Measurements from ENCODE around the gene RNF175.

Gene RNF175

DNA sequence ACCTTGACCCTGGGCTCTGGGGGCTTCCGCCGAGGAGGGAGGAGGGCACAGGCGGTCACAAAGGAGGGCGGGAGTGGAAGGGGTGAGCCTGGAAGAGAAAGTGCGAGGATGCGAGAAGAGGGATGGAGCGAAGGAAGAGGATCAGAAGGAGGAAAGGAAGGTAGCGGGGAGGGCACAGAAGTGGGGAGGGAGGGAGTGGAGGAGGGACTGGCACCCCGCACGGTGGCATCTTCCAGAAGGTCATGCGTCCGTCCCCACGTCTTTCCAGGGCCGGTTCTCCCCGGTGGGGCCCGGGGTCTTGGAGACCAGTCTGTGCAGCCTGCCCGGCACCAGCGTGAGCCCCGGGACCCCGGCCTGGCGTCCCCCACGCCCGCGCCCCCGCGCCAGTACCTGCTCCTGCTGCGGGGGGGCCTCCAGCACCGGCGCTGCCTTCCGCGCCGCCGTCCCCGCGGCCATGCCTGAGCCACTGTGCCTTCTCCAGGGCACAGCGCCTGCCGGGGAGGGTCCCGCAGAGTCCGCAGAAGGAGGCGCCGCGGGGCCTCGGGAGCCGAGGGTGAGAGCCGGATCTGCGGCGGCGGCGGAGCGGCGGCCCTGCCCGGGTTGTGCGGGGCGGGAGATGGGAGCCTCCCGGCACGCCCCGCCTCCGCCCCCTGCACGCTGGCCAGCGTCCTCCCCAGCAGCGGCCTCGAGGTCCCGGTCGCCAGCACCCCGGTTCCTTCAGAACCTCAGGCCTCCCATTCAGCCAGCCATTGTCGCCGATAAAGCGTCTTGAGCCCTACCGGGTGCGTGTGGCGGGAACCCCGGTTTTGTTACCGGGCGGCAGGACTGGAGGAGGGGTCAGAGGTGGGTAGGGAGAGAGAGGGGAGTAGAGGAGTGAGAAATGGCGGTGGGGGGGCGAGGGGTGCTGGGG, at the start of gene RNF175:
Gene RNF175, minus strand, starts transcription at position 618 of the 910 bp plus-strand sequence. Its CDS starts 162 bp downstream, at position 456.
- DNase-seq, result peak; percentile 29

DNA sequence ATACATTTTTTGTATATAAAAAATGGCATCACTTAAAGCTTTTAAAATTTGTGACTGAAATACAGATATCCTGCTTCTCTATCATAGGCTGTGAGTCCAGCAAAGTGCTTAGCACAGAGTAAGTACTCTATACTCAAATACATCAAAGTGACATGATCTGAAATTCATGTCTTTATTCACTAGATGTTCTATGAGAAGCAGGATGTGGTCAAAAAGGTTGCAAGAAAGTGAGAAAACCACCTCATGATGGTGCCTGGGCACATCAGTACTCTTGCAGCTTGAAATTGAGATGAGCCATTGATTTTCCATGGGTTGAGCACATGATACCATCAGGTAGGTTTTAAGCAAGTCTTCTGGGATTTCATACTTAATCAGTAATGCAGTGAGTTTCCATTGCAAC, 49.5 kb upstream of the RNF175 start:
- DNase-seq, result no peak

DNA sequence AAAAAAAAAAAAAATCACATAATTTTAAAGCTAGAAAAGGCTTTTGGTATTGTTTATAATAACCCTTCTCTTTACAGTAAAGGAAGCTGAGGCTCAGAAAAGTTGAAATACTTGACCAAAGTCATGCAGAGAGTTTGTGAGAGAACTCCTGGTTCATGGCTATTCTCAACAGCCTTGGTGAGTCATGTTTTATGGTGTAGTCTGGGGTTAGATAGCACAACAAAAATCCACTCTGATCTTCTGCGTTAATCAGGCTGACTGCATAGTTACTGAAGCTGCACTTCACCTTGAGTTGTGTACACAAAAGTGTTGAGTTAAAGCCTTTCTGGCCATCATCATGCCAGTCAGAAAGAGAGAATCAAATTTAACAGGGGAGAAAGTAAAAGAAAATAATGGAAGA, 48.4 kb upstream of the RNF175 start:
- DNase-seq, result peak; percentile 65

- no peak for DNase-seq
Observed at GRCh38 chr4:153806073-153806472, 46.2 kb upstream of the RNF175 start.

DNA sequence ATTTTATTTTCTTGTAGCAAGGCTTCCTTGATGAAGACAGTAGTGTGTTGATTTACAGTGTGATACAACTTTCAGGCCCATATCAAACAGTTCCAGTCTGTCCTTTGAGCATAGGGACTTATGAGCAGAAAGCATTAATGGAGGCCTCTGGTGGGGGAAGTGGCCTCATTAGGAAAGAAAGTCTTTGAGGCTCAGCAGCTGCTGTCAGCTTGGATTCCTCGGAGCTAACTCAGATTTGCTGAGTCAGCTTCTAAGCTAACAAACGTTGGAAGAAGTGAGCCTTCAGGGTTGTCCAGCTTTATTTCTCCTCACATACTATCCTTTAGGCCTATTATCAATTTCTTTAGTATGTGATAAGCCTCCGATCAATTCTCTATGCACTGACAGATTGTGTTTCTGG, 44.9 kb upstream of the RNF175 start:
- DNase-seq, result no peak

DNA sequence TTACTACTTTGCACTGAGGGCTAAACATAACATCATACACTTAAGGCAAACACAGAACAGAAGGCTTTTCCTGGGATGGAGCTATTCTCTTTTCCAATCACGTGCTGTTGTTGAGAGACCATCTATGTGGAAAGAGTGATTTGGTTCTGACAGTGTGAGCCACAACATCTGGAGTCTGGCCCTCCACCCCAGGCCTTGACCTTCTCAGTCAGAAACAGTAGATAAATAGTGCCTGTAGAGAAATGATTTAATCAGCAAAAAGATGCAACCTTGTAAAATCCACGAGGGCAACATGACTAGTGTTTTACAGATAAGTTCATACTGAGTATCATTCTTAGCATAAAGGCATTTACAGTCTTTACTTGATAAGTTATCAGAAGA, 39.9 kb upstream of the RNF175 start:
- no peak for DNase-seq

DNA sequence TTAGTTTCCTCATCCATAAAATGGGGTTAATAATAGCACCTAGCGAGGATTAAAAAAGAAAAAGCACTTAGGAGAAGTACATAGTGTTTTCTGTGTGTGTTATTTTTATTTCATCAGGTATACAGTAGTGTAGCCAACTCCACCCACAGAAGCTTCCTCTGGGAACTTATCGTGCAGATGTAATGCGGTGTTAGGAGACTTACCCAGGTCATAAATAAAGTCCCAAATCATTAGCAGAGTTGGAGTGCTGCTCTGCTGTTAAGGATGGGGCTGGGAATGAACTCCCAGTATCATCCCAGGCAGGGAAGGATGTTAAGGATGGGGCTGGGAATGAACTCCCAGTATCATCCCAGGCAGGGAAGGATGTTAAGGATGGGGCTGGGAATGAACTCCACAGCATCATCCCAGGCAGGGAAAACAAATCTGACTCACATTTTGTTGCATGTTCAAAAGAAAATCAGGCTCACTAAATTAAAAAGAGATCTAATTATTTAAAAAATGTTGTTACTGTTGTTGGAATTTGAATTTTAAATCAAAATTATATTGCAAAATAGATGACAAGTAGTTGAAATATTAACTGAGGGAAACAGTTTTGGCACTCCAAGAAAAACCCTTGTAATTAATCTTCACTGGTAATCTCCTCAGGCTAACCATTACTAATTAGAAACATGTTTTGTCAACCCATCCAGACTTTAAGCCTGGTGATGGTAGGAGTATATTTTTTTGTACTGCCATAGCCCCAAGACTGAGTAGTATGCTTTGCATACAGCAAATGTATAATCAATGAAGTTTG, 39.3 kb upstream of the RNF175 start:
- DNase-seq, result no peak

GRCh38 chr4:153798420-153798819, 38.6 kb upstream of the RNF175 start:
- no peak for DNase-seq

DNA sequence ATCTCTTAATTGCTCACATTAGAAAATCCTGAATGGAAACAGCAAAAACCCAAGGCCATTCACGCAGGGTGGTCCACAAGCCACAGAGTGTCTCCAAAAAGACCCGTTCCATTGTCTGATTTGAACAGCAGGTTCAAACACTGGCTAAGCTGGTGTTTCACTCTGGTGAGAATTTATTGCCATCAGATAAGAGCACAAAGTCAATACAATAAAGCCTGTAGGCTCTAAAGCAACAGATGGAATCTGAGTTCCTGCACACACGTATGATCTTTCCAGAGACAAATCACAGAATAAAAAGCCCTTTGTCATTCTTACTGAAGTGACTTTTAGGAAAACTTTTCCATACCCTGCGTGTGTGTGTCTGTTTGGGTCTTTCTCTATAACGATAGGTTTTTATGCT, 34.2 kb upstream of the RNF175 start:
- DNase-seq, result no peak

DNA sequence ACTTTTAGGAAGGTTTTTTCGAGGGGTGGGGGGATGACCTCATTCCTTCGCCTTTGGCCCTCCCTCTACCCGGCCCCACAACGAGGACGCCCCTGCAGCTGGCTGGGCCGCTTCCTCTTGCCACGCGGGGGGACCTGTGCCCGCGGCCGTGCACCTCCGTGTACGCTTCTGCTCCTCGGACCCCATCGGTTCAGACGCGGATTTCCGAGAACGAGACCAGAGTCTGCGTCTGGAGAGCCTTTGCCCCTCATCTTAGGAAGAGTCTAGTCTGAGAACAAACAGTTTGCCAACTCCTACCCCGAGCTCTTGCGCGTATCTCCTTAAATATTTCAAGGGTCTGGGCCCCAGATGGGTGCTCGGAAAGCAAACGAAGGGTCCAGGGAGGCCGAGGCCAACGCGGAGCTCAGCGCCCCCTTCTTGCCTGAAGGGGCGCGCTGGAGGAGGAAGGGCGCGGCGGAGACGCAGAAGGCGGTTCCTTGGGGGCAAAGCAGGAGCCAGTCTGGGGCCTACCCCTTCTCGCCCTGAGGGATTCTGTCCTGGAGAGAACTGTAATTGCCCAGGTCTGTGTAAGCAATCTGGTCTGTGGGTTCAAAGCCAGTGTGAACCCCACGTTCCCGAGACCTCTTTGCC, 32.9 kb upstream of the RNF175 start:
- DNase-seq, result no peak

- DNase-seq, result peak; percentile 81
Observed at GRCh38 chr4:153791746-153792617, 32.2 kb upstream of the RNF175 start.

DNA sequence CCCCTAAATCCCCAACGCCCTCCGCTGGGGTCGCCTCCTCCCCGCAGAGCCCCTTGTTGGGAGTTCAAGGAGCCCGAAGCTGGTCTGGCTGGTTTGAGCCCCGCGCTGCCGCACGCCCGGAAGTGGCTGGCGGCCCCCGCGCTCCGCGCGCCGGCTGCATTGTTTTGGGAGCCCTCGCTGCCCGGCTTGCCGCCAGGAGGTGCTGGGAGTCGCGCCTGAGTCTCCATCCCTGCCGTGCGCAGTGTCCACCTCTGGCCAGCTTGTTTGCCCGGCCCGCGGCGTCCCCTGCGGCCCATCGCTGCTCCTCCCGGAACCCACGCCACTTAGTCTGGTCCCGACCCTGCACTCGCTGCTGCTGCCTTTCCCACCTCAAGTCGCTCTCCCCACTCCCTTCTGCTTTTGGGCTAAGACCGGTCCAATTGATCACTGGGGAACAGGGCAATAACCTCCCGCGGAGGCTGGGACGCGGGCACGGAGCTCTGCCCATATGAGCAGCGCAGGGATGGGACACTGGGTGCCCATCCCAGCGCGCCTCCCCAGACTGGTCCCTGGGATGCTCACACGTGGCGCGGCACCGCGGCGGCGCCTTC, 31.2 kb upstream of the RNF175 start:
- peak; percentile 72 for DNase-seq

DNA sequence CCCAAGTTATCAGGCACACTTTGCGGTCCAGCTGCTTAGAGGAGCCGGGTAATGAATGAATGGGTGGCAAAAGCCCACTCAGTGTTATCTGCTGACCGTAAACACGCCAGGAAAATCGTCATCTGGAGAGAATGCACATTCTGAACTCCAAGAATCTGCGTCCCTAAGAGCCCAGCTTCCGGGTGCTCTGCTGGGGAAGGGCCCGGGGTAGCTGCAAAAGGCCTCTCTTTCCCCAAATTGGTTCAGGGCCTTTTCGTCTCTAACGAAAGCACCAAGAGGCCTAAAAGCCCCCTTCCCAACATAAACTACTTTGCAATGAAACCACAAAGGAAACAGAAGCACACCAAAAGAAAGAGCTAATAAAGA, 30.7 kb upstream of the RNF175 start:
- DNase-seq, result peak; percentile 23

DNA sequence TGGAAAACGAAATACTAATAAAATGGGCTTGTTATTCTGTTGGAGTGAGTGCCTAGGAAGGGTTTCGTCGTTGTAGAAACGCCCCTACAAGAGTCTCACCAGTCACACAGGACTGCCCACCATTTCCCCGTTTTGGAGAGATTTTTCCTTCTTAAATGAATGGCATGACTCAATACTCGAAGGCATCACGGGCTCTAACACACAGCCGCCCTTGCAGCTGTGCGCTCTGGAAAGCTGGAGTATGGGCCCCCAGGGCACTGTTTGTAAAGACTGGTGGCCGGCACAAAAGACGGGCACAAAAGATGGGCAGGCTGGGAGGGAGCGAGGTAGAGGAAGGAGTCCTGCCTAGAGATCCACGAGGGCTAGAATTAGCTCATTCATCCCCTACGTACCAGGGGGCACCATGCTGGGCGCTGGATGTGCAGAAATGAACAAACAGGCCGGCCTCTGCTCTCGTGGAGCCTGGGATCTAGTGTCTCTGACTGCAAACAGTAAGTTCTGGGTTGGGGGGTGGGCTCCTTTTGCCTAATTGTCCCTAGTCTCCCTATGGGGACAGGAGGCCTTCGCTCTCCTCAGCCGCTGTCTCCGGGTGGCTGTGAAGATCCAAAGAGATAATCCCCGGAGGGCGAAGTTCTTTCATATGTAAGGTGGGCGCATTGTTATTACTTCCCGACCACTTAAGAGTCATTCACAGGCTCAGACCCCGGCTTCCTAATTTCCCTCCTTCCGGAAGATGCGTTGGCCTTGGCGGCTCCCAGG, 30.1 kb upstream of the RNF175 start:
- peak; percentile 55 for DNase-seq

- DNase-seq, result peak; percentile 37
Observed at GRCh38 chr4:153788413-153789276, 28.8 kb upstream of the RNF175 start, which contains the start of gene SFRP2. TSS of gene SFRP2 (minus strand) at chr4:153789083. CDS start at chr4:153788835, 248 bp downstream.

GRCh38 chr4:153788051-153788412, 28.2 kb upstream of the RNF175 start:
- DNase-seq, result no peak

GRCh38 chr4:153787575-153787974, 27.8 kb upstream of the RNF175 start:
- DNase-seq, result no peak

- DNase-seq, result no peak
Observed at GRCh38 chr4:153787061-153787560, 27.3 kb upstream of the RNF175 start.

GRCh38 chr4:153785910-153786721, 26.3 kb upstream of the RNF175 start:
- peak; percentile 47 for DNase-seq

Data from DMS53 (cell line).